Left kidney (tissue), 2 donors: ENCODE results near the gene WDR18. TPM values are rescaled to one million over a fixed set of nuclear protein-coding genes. Genes with fewer than 3 reads are reported as not detected.

Experiments
- DNase-seq: peaks from one replicate; pipeline ENCODE4 v3.0.0-alpha.2; 2013
- polyA plus RNA-seq: library from polyadenylated mRNA; unstranded; fragments of 120-200 nt; gene quantifications from one replicate; pipeline ENCODE4 v1.2.1, GENCODE V29; 2013; ENCODE audit not compliant: insufficient read length

The WDR18 gene
- polyA plus RNA-seq, 1 donor, result 30.4 TPM

GRCh38 chr19:1041835-1042685, 57.9 kb downstream of the WDR18 start:
- DNase-seq, result no peak

GRCh38 chr19:1042689-1043511, 58.8 kb downstream of the WDR18 start:
- DNase-seq, result no peak

Other genes with a start within 250 kb of the WDR18 start
- gene MISP, start 233.2 kb upstream of the WDR18 start, polyA plus RNA-seq, result 7.0 TPM
- 395 TPM for gene PTBP1, start 186.9 kb upstream of the WDR18 start, polyA plus RNA-seq
- 9.4 TPM for gene PLPPR3, start 162.4 kb upstream of the WDR18 start, polyA plus RNA-seq
- gene AZU1, start 156.5 kb upstream of the WDR18 start, polyA plus RNA-seq, result 0.81 TPM
- 0.67 TPM for gene PRTN3, start 143.3 kb upstream of the WDR18 start, polyA plus RNA-seq
- 0.20 TPM for gene ELANE, start 132.0 kb upstream of the WDR18 start, polyA plus RNA-seq
- 2.1 TPM for gene CFD, start 124.7 kb upstream of the WDR18 start, polyA plus RNA-seq
- 45.7 TPM for gene MED16, start 91.2 kb upstream of the WDR18 start, polyA plus RNA-seq
- gene RNU6-9, start 90.9 kb upstream of the WDR18 start, polyA plus RNA-seq, result not detected
- gene R3HDM4, start 71.1 kb upstream of the WDR18 start, polyA plus RNA-seq, result 34.8 TPM
- 0.25 TPM for gene KISS1R, start 67.0 kb upstream of the WDR18 start, polyA plus RNA-seq
- gene ARID3A, start 58.3 kb upstream of the WDR18 start, polyA plus RNA-seq, result 28.3 TPM
- 0.71 TPM for gene GRIN3B, start 16.1 kb downstream of the WDR18 start, polyA plus RNA-seq
- gene TMEM259, start 36.8 kb downstream of the WDR18 start, polyA plus RNA-seq, result 92.5 TPM
- gene RNU6-2, start 37.2 kb downstream of the WDR18 start, polyA plus RNA-seq, result not detected
- gene CNN2, start 42.3 kb downstream of the WDR18 start, polyA plus RNA-seq, result 164 TPM
- gene ABCA7, start 55.8 kb downstream of the WDR18 start, polyA plus RNA-seq, result 7.6 TPM
- 7.2 TPM for gene ARHGAP45, start 82.8 kb downstream of the WDR18 start, polyA plus RNA-seq
- 130 TPM for gene POLR2E, start 111.0 kb downstream of the WDR18 start, polyA plus RNA-seq
- 224 TPM for gene GPX4, start 119.6 kb downstream of the WDR18 start, polyA plus RNA-seq
- gene SBNO2, start 189.9 kb downstream of the WDR18 start, polyA plus RNA-seq, result 15.1 TPM
- gene STK11, start 221.4 kb downstream of the WDR18 start, polyA plus RNA-seq, result 56.2 TPM